DOHH2 (cell line): Measurements from ENCODE around the gene MYBPC3.

Experiments
- H3F3A ChIP-seq: fragments of 200-600 bp; sonication (generic), shearing (Covaris generic); 2 replicates; pipeline ENCODE4 v1.6.0; 2016; ENCODE audit warnings: antibody characterized with exemption, mild to moderate bottlenecking; ENCODE audit not compliant: control insufficient read depth, insufficient read depth
- H3K27ac ChIP-seq: fragments of 200-600 bp; sonication (generic); 2 replicates; pipeline ENCODE4 v1.5.1; 2014; ENCODE audit warnings: low read depth, mild to moderate bottlenecking, low read length, moderate library complexity
- H3K27me3 ChIP-seq: fragments of 200-600 bp; sonication (generic); 2 replicates; pipeline ENCODE4 v1.6.1; 2014; ENCODE audit warnings: mild to moderate bottlenecking, low read length, mixed read lengths; ENCODE audit not compliant: control insufficient read depth
- H3K36me3 ChIP-seq: fragments of 200-600 bp; sonication (generic); 2 replicates; pipeline ENCODE4 v1.6.1; 2014; ENCODE audit warnings: mild to moderate bottlenecking, low read length, moderate library complexity, mixed read lengths; ENCODE audit not compliant: control insufficient read depth
- H3K4me1 ChIP-seq: fragments of 200-600 bp; sonication (generic); 2 replicates; pipeline ENCODE4 v1.6.1; 2014; ENCODE audit warnings: mild to moderate bottlenecking, low read length, mixed read lengths; ENCODE audit not compliant: control insufficient read depth
- H3K4me2 ChIP-seq: fragments of 200-600 bp; sonication (generic); 2 replicates; pipeline ENCODE4 v1.6.0; 2014; ENCODE audit warnings: mild to moderate bottlenecking, low read length, moderate library complexity
- H3K4me3 ChIP-seq: fragments of 200-600 bp; sonication (generic); 2 replicates; pipeline ENCODE4 v1.5.1; 2014; ENCODE audit warnings: mild to moderate bottlenecking, low read length, mixed read lengths
- H3K79me2 ChIP-seq: fragments of 200-600 bp; sonication (generic); 2 replicates; pipeline ENCODE4 v1.6.1; 2014; ENCODE audit warnings: mild to moderate bottlenecking, low read length, mixed read lengths; ENCODE audit not compliant: control insufficient read depth
- H3K9me2 ChIP-seq: fragments of 200-600 bp; sonication (generic); replicated peaks from 2 replicates; pipeline ENCODE4 v1.6.1; 2014; ENCODE audit warnings: mild to moderate bottlenecking, low read length, mixed read lengths; ENCODE audit not compliant: control insufficient read depth
- H3K9me3 ChIP-seq: fragments of 200-600 bp; sonication (generic); 2 replicates; pipeline ENCODE4 v1.6.1; 2014; ENCODE audit warnings: antibody characterized with exemption, low read length, mixed read lengths; ENCODE audit not compliant: control insufficient read depth, insufficient read depth
- H4K20me1 ChIP-seq: fragments of 200-600 bp; sonication (generic); 2 replicates; pipeline ENCODE4 v1.6.0; 2014; ENCODE audit warnings: low read depth, mild to moderate bottlenecking, antibody characterized with exemption, low read length, moderate library complexity; ENCODE audit not compliant: control insufficient read depth, insufficient read depth
- EZH2phosphoT487 ChIP-seq: fragments of 200-600 bp; sonication (generic); IDR thresholded peaks from 2 replicates; pipeline ENCODE4 v1.6.1; 2017; ENCODE audit warnings: borderline replicate concordance, mild to moderate bottlenecking, antibody characterized with exemption, low read length, moderate library complexity, mixed read lengths
- TF ChIP-seq, protein P1 (sequence below): fragments of 200-600 bp; sonication (generic); IDR thresholded peaks from one replicate; pipeline ENCODE4 v1.5.1; 2014; ENCODE audit warnings: antibody characterized with exemption, mild to moderate bottlenecking, low read depth, low read length; ENCODE audit not compliant: poor library complexity, severe bottlenecking

Gene MYBPC3

DNA sequence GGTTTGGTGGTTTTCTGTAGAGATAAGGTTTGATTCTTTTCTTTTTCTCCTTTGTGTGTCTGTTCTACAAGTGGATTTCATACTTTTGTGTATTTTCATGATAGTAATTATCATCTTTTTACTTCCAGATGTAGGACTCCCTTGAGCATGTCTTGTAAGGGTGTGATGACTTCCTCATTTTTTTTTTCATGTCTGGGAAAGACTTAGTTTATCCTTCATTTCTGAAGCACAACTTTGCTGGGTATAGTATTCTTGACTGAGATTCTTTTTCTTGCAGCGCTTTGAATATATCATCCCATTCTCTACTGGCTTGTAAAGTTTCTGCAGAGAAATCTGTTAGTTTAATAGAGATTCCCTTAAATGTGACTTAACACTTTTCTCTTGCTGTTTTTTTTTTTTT, 49.6 kb downstream of the MYBPC3 start:
- Histone ChIP-seq H4K20me1 (no peaks in the 10 kb centered on the region), H3K36me3 (peaks cover 81% of the 10 kb centered on the region), H3K4me3 (no peak overlapping the region), H3K27me3 (no peaks in the 10 kb centered on the region), H3K27ac (no peak overlapping the region), H3K9me2 (no peaks in the 10 kb centered on the region), H3K4me2 (no peak overlapping the region), H3K4me1 (no peaks in the 10 kb centered on the region), H3F3A (no peaks in the 10 kb centered on the region), H3K9me3 (no peaks in the 10 kb centered on the region), H3K79me2 (no peaks in the 10 kb centered on the region)
- no peak for TF ChIP-seq EZH2phosphoT487
- TF ChIP-seq, protein P1, sequence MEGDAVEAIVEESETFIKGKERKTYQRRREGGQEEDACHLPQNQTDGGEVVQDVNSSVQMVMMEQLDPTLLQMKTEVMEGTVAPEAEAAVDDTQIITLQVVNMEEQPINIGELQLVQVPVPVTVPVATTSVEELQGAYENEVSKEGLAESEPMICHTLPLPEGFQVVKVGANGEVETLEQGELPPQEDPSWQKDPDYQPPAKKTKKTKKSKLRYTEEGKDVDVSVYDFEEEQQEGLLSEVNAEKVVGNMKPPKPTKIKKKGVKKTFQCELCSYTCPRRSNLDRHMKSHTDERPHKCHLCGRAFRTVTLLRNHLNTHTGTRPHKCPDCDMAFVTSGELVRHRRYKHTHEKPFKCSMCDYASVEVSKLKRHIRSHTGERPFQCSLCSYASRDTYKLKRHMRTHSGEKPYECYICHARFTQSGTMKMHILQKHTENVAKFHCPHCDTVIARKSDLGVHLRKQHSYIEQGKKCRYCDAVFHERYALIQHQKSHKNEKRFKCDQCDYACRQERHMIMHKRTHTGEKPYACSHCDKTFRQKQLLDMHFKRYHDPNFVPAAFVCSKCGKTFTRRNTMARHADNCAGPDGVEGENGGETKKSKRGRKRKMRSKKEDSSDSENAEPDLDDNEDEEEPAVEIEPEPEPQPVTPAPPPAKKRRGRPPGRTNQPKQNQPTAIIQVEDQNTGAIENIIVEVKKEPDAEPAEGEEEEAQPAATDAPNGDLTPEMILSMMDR: no peak

DNA sequence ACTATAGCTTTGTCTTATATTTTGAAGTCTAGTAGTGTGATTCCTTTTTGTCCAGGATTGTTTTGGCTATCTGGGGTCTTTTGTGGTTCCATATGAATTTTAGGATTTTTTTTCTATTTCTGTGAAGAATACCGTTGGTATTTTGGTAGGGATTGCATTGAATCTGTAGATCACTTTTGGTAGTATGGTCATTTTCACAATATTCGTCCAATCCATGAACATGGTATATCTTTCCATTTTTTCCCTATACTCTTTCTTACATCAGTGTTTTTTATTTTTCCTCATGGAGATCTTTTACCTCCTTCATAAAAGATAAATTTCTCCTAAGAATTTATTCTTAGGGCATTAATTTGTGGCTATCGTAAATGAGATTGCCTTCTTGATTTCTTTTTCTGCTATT, 53.4 kb downstream of the MYBPC3 start:
- peaks cover 77% of the 10 kb centered on the region for H3K36me3 ChIP-seq
- no peaks in the 10 kb centered on the region for H3K9me3 ChIP-seq
- H3K4me2 ChIP-seq: no peak overlapping the region
- H4K20me1 ChIP-seq: no peaks in the 10 kb centered on the region
- H3K27me3 ChIP-seq: no peaks in the 10 kb centered on the region
- H3K9me2 ChIP-seq: no peaks in the 10 kb centered on the region
- TF ChIP-seq, protein P1: no peak
- no peak for TF ChIP-seq EZH2phosphoT487
- H3K27ac ChIP-seq: no peak overlapping the region
- no peaks in the 10 kb centered on the region for H3K4me1 ChIP-seq
- no peaks in the 10 kb centered on the region for H3K79me2 ChIP-seq
- no peak overlapping the region for H3K4me3 ChIP-seq
- no peaks in the 10 kb centered on the region; the same call in 1 of the 2 replicates for H3F3A ChIP-seq

DNA sequence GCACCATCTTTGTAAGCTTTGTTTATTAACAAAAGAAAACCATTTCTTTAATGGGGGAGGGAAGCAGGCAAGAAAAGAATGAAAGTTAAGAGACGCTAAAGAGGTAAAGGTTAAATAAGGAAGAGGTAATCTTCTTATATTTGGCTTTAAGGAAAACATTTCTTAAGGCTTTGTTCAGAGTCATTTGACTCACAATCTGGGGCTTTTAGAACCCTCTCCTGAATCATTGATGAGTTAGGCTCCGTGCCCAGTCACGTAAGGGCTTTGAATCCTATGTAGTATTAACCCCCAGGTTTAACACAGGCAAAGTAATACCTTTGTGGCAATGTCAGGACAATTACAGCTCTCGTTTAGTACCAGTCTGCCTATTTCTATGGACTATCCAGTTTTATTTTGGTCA, 56.5 kb downstream of the MYBPC3 start:
- no peak overlapping the region for H3K4me3 ChIP-seq
- no peak overlapping the region for H3K27ac ChIP-seq
- H4K20me1 ChIP-seq: no peaks in the 10 kb centered on the region
- H3K27me3 ChIP-seq: no peaks in the 10 kb centered on the region
- H3K79me2 ChIP-seq: no peaks in the 10 kb centered on the region
- no peaks in the 10 kb centered on the region for H3K9me3 ChIP-seq
- H3K36me3 ChIP-seq: peaks cover 76% of the 10 kb centered on the region
- H3K4me2 ChIP-seq: no peak overlapping the region
- H3K4me1 ChIP-seq: no peaks in the 10 kb centered on the region
- no peaks in the 10 kb centered on the region; the same call in 1 of the 2 replicates for H3F3A ChIP-seq
- H3K9me2 ChIP-seq: no peaks in the 10 kb centered on the region
- TF ChIP-seq, protein P1: no peak
- no peak for TF ChIP-seq EZH2phosphoT487

DNA sequence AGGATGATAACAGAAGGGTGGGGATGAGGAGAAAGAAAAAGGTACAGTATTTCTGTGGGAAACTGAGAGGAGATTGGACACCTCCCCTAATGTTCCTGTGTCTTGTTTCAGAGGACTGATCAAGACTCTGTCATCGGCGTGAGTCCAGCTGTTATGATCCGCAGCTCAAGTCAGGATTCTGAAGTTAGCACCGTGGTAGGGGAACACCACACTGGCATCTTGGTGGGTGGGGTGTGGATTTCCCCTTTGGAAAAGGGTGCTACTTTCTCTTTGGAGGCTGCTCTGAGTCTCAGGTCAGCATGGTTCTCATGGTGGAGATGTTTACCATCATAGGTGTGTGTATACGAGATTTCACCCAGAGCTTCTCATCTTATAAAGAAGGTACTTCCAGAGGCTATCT, 57.1 kb downstream of the MYBPC3 start:
- no peaks in the 10 kb centered on the region for H3K27me3 ChIP-seq
- no peaks in the 10 kb centered on the region; the same call in 1 of the 2 replicates for H3F3A ChIP-seq
- TF ChIP-seq, protein P1: no peak
- TF ChIP-seq EZH2phosphoT487: no peak
- H3K27ac ChIP-seq: no peak overlapping the region
- H3K9me2 ChIP-seq: no peaks in the 10 kb centered on the region
- H3K79me2 ChIP-seq: no peaks in the 10 kb centered on the region
- peaks cover 78% of the 10 kb centered on the region for H3K36me3 ChIP-seq
- no peak overlapping the region for H3K4me2 ChIP-seq
- H3K4me1 ChIP-seq: no peaks in the 10 kb centered on the region
- H3K4me3 ChIP-seq: no peak overlapping the region
- H3K9me3 ChIP-seq: no peaks in the 10 kb centered on the region
- no peaks in the 10 kb centered on the region for H4K20me1 ChIP-seq
